OCI-LY3 (cell line): ENCODE data around the gene GCNT2.
"Not testable (repeated sequence)": the region's sequence is repeated elsewhere in the genome, so short reads cannot be mapped to it uniquely, and the experiment has no call there.

Source experiments
- H2AFZ ChIP-seq: fragments of 200-600, 300-600 bp; shearing (Covaris generic); 2 replicates; pipeline ENCODE4 v1.6.0; 2014; ENCODE audit warnings: antibody characterized with exemption, low read depth, low read length
- H3K27ac ChIP-seq: fragments of 200-600, 300-600 bp; sonication (generic); 2 replicates; pipeline ENCODE4 v1.5.1; 2014; ENCODE audit warnings: mild to moderate bottlenecking, low read length, moderate library complexity, mixed read lengths
- H3K27me3 ChIP-seq: fragments of 200-600, 300-600 bp; sonication (generic); 2 replicates; pipeline ENCODE4 v1.6.1; 2014; ENCODE audit warnings: low read depth, low read length, mixed read lengths
- H3K36me3 ChIP-seq: fragments of 200-600, 300-600 bp; sonication (generic); replicated peaks from 2 replicates; pipeline ENCODE3; 2014; ENCODE audit warnings: low read depth, low read length, mixed read lengths
- H3K4me1 ChIP-seq: fragments of 300-600, 200-600 bp; sonication (generic); 2 replicates; pipeline ENCODE4 v1.6.1; 2014; ENCODE audit warnings: low read length, mixed read lengths
- H3K4me2 ChIP-seq: fragments of 200-600, 300-600 bp; sonication (generic); 2 replicates; pipeline ENCODE4 v1.6.1; 2014; ENCODE audit warnings: low read length, mixed read lengths
- H3K4me3 ChIP-seq: fragments of 300-600, 200-600 bp; sonication (generic); 2 replicates; pipeline ENCODE4 v1.5.1; 2014; ENCODE audit warnings: antibody characterized with exemption, mild to moderate bottlenecking, low read length, moderate library complexity
- H3K79me2 ChIP-seq: fragments of 300-600, 200-600 bp; shearing (Covaris generic); 2 replicates; pipeline ENCODE4 v1.6.1; 2014; ENCODE audit warnings: mild to moderate bottlenecking, low read length, mixed read lengths
- H3K9ac ChIP-seq: fragments of 300-600, 200-600 bp; shearing (Covaris generic); 2 replicates; pipeline ENCODE4 v1.6.0; 2014; ENCODE audit warnings: mild to moderate bottlenecking, low read length, moderate library complexity
- H3K9me3 ChIP-seq: fragments of 200-600, 300-600 bp; shearing (Covaris generic); 2 replicates; pipeline ENCODE4 v1.6.1; 2014; ENCODE audit warnings: low read length, mixed read lengths; ENCODE audit not compliant: insufficient read depth
- H4K20me1 ChIP-seq: fragments of 200-600, 300-600 bp; sonication (generic); 2 replicates; pipeline ENCODE4 v1.6.1; 2016; ENCODE audit warnings: low read length, mixed read lengths; ENCODE audit not compliant: insufficient read depth
- CTCF ChIP-seq: fragments of 200-600, 300-600 bp; sonication (generic); IDR thresholded peaks from 2 replicates; pipeline ENCODE4 v1.5.1; 2014; ENCODE audit warnings: antibody characterized with exemption, low read length, low read depth
- EZH2phosphoT487 ChIP-seq: fragments of 200-600 bp; shearing (Covaris generic); IDR thresholded peaks from 2 replicates; pipeline ENCODE4 v1.6.1; 2018; ENCODE audit warnings: antibody characterized with exemption, mixed run types, low read depth

The GCNT2 gene

GRCh38 chr6:10514049-10514780 is 6.9 kb upstream of the GCNT2 start:
- Histone ChIP-seq H3K27me3 (no peaks in the 10 kb centered on the region), H3K4me3 (no peak overlapping the region), H3K4me2 (no peak overlapping the region), H3K9ac (no peak overlapping the region), H3K27ac (no peak overlapping the region), H3K9me3 (no peaks in the 10 kb centered on the region), H4K20me1 (no peaks in the 10 kb centered on the region), H3K4me1 (peaks cover 19% of the 10 kb centered on the region), H3K36me3 (no peaks in the 10 kb centered on the region), H2AFZ (no peak overlapping the region), H3K79me2 (no peaks in the 10 kb centered on the region)
- TF ChIP-seq EZH2phosphoT487 (no peak), CTCF (no peak)

GRCh38 chr6:10516953-10517352 is 4.2 kb upstream of the GCNT2 start:
- H3K4me2 ChIP-seq: no peak overlapping the region
- H3K9ac ChIP-seq: no peak overlapping the region
- TF ChIP-seq CTCF (no peak), EZH2phosphoT487 (no peak)
- H3K9me3 ChIP-seq: no peaks in the 10 kb centered on the region
- no peaks in the 10 kb centered on the region for H4K20me1 ChIP-seq
- H3K27ac ChIP-seq: no peak overlapping the region
- no peak overlapping the region for H2AFZ ChIP-seq
- no peak overlapping the region for H3K4me3 ChIP-seq
- H3K36me3 ChIP-seq: no peaks in the 10 kb centered on the region
- no peaks in the 10 kb centered on the region for H3K27me3 ChIP-seq
- H3K4me1 ChIP-seq: peaks cover 24% of the 10 kb centered on the region
- H3K79me2 ChIP-seq: no peaks in the 10 kb centered on the region

- Histone ChIP-seq H3K4me3 (no peak overlapping the region), H3K9ac (no peak overlapping the region), H3K4me1 (peaks cover 24% of the 10 kb centered on the region), H3K27me3 (no peaks in the 10 kb centered on the region), H3K27ac (no peak overlapping the region), H3K36me3 (no peaks in the 10 kb centered on the region), H3K9me3 (no peaks in the 10 kb centered on the region), H4K20me1 (no peaks in the 10 kb centered on the region), H3K79me2 (no peaks in the 10 kb centered on the region), H2AFZ (peak overlapping the region; percentile 73), H3K4me2 (0 out of 2 replicates have a peak overlapping the region, but pooled peaks have one; percentile 2)
- no peak for TF ChIP-seq CTCF
- TF ChIP-seq EZH2phosphoT487: no peak
Observed at GRCh38 chr6:10518557-10519407, 2.4 kb upstream of the GCNT2 start.

GRCh38 chr6:10519408-10519697 is 1.8 kb upstream of the GCNT2 start:
- H3K36me3 ChIP-seq, H3K9ac ChIP-seq, H3K9me3 ChIP-seq, H3K27me3 ChIP-seq, H3K27ac ChIP-seq, H2AFZ ChIP-seq, H3K79me2 ChIP-seq, H3K4me2 ChIP-seq, H3K4me3 ChIP-seq, H4K20me1 ChIP-seq: not testable (repeated sequence)
- peaks cover 24% of the 10 kb centered on the region for H3K4me1 ChIP-seq
